GM19468 (cell line): ENCODE measurements around the gene ANKRD31.
"Not testable (repeated sequence)": the region's sequence is repeated elsewhere in the genome, so short reads cannot be mapped to it uniquely, and the experiment has no call there.

ENCODE experiments used
- ATAC-seq: cut with Tn5 transposase; IDR thresholded peaks from one replicate; pipeline ENCODE4 v1.9.1; 2021; ENCODE audit warnings: mild to moderate bottlenecking, moderate library complexity, moderate number of reproducible peaks; ENCODE audit not compliant: unreplicated experiment; ENCODE audit errors: extremely low read depth

Gene ANKRD31

GRCh38 chr5:75156585-75156984 lies 80.1 kb downstream of the ANKRD31 start:
- no peak for ATAC-seq

GRCh38 chr5:75152860-75153259 lies 83.8 kb downstream of the ANKRD31 start:
- ATAC-seq, result no peak

GRCh38 chr5:75148051-75148450 lies 88.6 kb downstream of the ANKRD31 start:
- no peak for ATAC-seq

GRCh38 chr5:75142566-75143136 lies 94.0 kb downstream of the ANKRD31 start:
- no peak for ATAC-seq

- no peak for ATAC-seq
These were observed 96.4 kb downstream of the ANKRD31 start for GRCh38 chr5:75140277-75140676.

GRCh38 chr5:75138689-75139088 lies 98.0 kb downstream of the ANKRD31 start:
- no peak for ATAC-seq

- no peak for ATAC-seq
These were observed 105.8 kb downstream of the ANKRD31 start for GRCh38 chr5:75130818-75131349.

- ATAC-seq, result no peak
These were observed 119.8 kb downstream of the ANKRD31 start for GRCh38 chr5:75116856-75117255.

GRCh38 chr5:75114311-75114710 lies 122.4 kb downstream of the ANKRD31 start:
- ATAC-seq, result not testable (repeated sequence)

GRCh38 chr5:75113354-75114113 lies 123.1 kb downstream of the ANKRD31 start:
- no peak for ATAC-seq

GRCh38 chr5:75108931-75109596 lies 127.6 kb downstream of the ANKRD31 start:
- no peak for ATAC-seq

- no peak for ATAC-seq
These were observed 128.2 kb downstream of the ANKRD31 start for GRCh38 chr5:75108515-75108914.

GRCh38 chr5:75095956-75096355 lies 140.7 kb downstream of the ANKRD31 start:
- ATAC-seq, result not testable (repeated sequence)

- no peak for ATAC-seq
These were observed 145.1 kb downstream of the ANKRD31 start for GRCh38 chr5:75091597-75091996.

GRCh38 chr5:75089662-75090061 lies 147.0 kb downstream of the ANKRD31 start:
- ATAC-seq, result no peak

GRCh38 chr5:75089137-75089536 lies 147.5 kb downstream of the ANKRD31 start:
- no peak for ATAC-seq

GRCh38 chr5:75088648-75089047 lies 148.0 kb downstream of the ANKRD31 start:
- ATAC-seq, result no peak

- no peak for ATAC-seq
These were observed 155.2 kb downstream of the ANKRD31 start for GRCh38 chr5:75081510-75081909.

- not testable (repeated sequence) for ATAC-seq
These were observed 157.3 kb downstream of the ANKRD31 start for GRCh38 chr5:75079346-75079745.

GRCh38 chr5:75078027-75078426 lies 158.7 kb downstream of the ANKRD31 start:
- ATAC-seq, result no peak

- no peak for ATAC-seq
These were observed 164.6 kb downstream of the ANKRD31 start for GRCh38 chr5:75072061-75072460.
